Bone marrow (tissue), 2 donors: ENCODE results near the gene EXTL1.

ENCODE experiments used
- DNase-seq, 2 donors: peaks; one replicate each; lab custom pipeline; 2025; lab: John Stamatoyannopoulos, UW

The EXTL1 gene

DNA sequence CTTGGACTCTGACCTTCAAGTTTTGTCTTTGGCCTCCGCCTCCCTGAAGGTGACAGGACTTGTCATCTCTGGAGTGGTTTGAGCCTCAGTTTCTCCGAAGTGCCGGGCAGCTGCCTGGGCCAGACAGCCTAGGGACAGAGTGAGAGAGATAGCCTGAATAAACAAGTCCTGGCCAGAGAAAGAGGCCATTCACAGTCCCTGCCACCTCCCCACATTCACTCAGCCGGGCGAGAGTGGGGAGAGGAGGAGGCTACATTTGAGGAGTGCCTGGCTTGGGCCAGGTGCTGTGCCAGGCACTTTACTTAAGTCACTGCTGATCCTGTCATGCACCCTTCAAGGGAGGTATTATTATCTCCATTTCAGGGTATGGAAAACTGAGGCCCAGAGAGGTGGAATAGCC lies 3.5 kb downstream of the EXTL1 start:
- no peak for DNase-seq

DNA sequence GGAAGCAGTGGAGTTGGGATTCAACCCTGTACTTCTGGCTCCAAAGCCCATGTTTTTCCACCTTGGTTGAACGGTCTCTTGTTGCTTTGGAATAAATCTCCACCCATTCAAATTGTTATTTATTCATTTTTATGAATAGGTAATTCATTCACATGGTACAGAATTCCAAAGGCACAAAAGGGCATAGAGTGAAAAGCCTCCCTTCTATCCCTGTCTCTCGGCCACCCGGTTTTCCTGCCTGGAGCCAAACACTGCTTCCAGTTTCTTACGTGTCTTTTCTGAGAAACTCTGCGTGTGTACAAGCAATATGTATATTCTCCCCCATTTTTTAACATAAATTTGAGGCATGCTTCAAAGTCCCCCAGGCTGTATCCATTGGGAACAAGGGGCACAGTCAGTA lies 3.9 kb downstream of the EXTL1 start:
- DNase-seq: no peak

DNA sequence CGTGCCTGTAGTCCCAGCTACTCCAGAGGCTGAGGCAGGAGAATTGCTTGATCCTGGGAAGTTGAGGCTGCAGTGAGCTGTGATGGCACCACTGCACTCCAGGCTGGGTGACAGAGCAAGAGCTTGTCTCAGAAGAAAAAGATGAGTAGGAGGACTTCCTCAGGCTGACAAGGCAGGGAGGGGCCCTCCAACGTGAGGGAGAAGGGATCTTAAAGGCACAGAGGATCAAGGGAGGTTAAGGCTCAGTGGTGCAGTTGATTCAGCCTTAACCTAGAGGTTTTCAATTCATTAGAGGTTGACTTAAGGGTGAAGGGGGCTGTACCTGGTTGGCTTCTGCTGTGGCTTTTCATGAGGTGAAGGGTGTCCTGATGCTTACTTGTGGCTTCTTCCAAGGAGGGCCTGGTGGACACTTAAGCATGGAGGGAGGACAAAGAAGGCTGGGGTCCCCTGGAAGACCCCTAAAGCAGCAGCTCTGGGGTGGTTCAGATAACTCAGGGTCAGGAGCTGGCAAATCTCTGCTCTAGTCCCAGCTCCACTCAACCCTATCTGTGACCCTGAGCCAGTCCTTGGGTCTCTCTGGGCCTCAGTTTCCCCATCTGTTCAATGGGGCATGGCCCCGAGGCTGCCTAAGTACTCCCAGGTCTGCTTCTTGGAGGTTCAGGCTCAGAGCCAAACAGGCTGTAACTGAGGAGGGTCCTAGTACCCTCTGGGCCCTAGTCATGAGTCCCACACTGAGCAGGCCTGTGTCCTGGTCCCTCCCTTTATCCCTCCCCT lies 6.3 kb downstream of the EXTL1 start:
- DNase-seq: no peak

DNA sequence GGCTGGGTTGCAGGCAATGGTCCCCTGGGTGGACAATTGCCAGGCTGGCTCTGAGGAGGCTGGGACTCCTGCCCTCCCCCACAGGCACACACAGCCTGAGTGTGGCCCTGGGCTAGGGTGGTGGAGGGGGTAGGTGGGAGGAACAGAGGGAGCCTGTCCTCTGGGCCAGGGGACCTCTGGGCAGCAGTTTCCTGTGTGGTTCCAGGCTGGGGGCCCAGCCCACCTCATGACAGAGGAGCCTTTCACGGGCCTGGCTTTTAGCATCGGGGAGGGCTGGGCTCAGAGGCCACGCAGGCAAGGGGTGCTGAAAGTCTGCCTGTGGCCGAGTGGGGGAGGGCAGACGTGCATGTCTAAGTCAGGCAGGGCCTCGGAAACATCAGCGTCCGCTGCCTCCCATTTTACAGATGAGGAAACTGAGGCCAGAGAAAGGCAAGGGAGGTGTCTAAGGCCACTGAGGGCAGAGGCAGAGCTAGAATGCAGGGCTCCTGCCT lies 7.0 kb downstream of the EXTL1 start:
- no peak for DNase-seq

DNA sequence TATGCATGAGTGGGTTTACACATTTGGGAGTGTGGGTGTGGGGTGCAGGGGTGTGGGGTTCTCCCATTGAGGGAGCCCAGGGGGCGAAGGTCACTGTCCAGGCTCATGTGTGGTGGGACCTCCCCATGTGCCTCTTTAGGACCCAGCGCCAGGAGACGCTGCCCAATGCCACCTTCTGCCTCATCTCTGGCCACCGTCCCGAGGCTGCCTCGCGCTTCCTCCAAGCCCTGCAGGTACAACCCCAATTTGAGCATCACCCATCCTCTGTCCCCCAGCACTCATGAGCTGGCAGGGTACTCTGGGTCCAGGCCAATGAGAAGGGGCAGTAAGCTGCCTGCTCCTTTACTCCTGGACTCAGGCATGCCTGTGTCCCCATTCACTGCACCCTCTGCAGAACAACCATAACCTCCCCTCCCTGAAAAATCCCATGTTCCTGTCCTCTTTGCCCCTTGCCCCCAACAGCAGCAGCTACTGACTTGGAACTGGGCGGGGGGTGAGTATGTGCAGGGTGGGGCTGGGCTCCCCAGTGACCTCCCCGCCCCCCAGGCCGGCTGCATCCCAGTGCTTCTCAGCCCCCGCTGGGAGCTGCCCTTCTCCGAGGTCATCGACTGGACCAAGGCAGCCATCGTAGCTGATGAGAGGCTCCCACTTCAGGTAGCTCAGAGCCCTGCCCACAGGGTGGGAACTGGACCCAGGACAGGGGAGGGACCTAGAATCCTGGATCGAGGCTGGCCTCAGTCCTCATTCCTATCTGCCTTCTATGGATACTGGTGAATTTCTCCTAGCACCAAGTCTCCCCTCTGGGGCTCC lies 7.7 kb downstream of the EXTL1 start:
- DNase-seq: no peak

DNA sequence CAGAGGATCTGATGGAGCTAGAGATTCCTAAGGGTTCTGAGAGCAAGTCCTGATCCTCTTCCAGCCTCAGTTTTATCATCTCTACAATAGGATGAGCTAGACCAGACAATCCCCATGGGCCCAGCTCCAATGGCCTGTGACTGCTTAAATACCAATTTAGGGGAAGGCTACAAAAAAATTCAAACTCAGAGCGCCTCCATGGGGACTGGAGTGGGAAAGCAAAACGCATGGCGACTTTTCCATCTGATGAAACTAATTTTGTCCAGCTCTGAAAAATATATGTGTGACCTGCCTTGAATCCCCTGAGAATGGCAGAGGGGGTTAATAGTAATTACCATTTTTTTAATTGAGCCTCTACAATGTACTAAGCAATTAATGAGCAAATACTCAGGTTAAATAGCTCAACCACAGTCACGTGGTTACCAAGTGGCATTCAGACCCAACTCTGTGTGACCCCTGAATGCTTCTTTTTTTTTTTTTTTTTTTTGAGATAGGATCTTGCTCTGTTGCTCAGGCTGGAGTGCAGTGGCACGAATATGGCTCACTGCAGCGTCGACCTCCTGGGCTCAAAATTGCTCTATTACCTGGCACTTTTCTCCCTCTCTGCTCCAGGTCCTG lies 8.4 kb downstream of the EXTL1 start:
- no peak for DNase-seq

- DNase-seq: no peak
Measured at GRCh38 chr1:26031196-26031595, 9.6 kb downstream of the EXTL1 start.

- no peak for DNase-seq
Measured at GRCh38 chr1:26031611-26032220, 10.1 kb downstream of the EXTL1 start.

DNA sequence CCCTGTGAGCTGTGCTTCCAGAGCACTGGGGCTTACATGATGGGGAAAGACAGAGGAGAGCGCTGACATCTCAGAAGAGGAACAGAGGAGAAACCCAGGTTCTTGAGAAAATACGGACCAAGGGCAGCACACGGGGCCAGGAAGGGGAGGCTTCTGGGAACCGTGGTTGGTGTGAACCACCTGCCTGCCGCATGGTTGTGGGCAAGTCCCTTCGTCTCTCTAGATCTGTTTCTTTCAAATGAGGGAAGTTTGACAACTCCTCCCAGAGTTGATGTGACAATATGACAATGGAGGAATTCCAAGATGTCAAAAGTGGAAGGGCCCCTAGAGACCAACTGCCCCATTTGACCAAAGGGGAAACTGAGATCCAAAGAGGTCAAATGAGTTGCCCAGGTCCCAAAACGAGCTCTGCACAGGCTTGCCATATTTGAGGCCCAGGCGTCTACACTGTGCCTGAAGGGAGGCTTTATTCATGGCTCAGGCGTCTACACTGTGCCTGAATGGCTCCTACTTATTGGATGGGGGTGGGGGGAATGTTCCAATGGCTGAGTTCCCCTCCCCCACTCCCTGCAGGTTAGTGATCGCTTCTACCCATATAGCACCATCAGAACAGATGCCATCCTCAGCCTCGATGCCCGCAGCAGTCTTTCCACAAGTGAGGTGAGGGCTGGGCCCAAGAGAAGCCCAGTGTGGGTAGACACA lies 11.2 kb downstream of the EXTL1 start:
- DNase-seq: no peak

DNA sequence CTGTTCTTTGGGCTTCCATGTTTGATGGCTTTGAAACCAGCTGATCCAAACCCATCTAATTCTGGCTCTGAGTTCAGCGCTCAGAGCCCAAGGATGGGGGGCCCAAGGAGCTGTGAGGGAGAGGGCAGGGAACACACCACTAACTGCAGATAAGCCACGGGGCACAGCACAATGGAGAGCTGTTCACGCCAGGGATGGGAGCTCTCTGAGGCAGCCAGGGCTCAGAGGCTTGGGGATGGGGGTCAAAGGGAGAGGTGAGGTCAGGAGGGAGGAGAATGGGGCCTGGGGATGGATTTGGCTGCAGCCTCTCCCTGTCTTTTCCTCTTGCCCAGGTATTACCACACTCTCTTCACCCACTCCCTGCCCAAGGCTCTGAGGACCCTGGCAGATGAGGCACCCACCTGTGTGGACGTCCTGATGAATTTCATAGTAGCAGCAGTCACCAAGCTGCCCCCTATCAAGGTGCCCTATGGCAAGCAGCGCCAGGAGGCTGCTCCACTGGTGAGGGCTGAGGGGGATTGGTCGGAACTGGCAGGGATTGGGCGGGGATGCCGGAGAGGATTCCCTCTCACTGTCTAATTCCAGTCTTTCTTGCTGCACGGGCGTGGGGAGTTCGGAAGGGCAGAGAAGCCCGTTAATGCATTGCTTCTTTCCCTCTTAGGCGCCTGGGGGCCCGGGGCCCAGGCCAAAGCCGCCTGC lies 13.1 kb downstream of the EXTL1 start:
- no peak for DNase-seq

DNA sequence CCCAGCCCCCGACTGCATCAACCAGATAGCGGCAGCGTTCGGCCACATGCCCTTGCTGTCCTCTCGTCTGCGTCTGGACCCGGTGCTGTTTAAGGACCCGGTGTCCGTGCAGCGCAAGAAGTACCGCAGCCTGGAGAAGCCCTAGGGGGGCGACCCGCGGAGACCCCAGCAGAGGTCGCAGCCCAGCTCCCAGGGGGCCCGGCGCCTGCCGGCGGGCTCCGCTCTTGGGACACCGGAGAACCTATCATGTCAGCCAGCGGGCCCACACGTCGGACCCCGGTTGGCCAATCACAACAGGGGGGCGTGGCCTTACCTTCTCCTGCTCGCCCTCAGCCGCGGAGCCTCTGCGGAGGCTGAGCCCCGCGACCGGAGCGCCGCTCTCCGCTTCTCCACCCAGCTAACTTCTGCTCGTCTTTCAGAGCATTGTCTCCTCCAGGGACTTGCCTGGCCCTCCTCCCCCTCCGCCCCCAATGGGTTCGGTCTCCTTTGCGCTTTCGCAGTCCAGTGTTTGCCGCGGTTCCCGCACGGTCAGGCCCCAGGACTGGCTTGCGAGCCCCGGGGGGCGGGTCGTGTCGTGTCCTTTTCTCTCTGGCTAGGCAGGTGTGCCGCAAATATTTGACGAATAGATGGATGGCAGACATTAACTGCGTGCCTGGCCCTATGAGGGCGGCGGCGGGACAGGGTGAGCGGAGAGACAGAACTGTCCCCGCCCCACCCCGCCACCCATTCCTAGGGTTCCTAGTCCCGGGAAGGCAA lies 13.8 kb downstream of the EXTL1 start:
- DNase-seq: peak; percentile 74 to 83

DNA sequence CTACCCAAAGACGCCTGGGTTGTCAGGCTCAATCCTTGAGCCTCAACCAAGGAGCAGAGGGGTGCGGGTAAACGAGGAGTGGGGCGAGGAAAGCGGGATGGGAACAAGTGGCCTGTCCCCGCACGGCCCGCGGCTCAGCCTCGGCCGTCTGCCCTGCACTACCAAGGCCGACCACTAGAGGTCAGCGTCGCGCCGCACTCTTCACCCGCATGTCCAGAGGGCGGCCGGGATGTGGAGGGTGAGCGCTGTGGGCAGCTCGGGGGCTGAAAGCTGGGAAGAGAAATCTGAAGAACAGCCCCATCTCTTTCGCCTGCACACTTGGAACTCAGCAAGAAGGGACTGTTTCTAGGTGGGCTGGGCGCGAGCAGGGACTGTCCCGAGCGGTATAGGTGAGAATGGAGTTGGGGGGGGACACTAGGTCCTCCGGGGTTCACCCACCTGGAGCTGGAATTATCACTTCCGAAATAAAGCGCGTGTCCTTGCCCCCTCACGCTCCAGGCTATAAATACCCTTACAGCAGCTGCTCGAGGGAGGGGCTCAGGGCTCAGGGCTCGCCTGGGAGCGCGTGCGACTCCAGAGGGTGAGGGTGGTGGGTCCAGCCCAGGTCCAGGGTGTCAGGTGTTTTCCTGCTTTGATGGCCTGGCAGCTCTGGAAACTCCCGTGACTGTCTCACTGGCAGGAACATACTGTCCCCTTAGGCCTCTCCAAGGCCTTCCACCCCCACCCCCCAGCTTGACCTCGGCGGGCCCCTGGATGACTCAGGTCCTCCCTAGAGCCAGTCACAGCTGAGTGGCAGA lies 14.6 kb downstream of the EXTL1 start:
- DNase-seq: peak; percentile 40 to 83

GRCh38 chr1:26036756-26037281 lies 15.2 kb downstream of the EXTL1 start:
- DNase-seq: no peak

DNA sequence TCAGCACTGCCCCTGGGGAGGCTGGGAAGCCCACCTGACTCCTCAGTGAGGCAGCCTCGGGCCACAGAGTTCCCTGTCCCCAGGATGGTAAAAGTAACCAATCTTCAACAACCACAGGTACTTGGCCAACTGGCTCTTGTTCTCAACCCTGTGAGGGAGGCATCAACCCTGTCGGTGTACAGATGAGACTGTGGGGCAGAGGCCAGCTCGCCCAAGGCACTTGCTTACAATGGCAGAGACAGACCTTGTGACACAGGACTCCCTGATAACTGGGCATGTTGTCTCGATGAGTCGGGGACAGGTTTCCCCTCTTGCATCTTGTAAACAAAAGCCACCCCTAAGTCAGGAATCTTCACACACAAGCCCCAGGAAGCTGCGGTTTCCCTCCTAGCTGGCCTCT lies 16.3 kb downstream of the EXTL1 start:
- DNase-seq: no peak

GRCh38 chr1:26038477-26038876 lies 16.9 kb downstream of the EXTL1 start:
- no peak for DNase-seq

DNA sequence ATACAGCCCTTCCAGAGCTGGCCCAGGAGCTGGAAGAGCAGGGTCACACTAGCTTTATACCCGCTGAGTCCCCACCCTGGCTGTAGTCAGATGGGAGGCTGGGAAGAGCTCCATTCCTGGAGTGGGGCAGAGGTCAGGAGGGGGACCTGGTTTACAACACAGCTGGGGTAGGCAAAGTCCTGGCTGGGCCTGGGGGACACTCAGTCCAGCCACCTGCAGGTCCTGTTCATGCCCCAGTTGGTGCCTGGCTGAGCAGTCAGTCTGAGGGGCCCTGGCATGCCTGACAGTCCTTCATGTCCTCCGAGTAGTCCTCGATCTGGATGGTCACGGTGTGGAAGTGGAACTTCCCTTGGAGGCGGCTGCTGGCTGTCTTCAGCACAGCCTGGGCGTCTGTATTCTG lies 17.3 kb downstream of the EXTL1 start:
- DNase-seq: no peak

DNA sequence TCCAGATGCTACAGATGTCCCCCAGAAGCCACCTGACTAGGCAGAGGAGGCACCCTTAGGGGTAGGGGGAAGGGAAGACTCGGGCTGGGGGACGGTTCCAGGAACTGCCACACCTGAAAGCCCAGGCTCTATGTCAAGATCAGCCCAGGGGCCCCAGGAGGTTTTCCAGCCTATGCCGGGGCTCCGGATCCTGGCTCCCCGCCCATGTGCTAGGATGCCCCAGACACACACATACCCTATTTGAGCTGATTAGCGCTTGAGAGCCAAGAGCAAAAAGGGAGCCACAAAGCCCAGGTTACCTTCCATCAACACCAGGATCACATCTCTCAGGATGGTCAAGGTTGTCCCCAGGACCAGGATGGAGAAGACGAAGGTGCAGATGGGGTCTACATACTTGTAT lies 19.8 kb downstream of the EXTL1 start:
- no peak for DNase-seq

GRCh38 chr1:26041978-26042377 lies 20.4 kb downstream of the EXTL1 start:
- DNase-seq: no peak

DNA sequence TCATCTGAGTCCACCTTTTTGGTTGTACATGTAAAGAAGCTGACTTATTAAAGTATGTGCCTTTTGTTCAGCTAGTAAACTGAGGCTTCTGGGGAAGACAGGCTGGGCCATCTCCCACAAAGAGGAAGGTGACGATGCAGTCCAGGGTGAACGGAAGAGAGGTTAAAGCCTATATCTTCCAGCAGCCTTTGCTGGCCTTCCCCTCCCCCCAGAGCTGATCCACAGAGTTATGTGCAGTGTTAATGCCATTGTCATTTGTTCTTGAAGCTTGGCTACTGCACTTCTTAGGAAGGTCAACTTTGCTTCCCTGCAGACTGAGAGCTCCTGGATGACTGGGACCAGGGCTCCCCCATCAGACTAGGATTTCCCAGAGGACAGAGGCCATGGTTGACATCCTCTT lies 22.2 kb downstream of the EXTL1 start:
- DNase-seq: no peak
